LNCAP (cell line): ENCODE results near the gene BICRAL.

ENCODE experiments used
- CTCF ChIP-seq: fragments of 450-650 bp; IDR thresholded peaks from 2 replicates; pipeline ENCODE4 v1.5.1; 2017; ENCODE audit warnings: mild to moderate bottlenecking

BICRAL gene

GRCh38 chr6:42914546-42914945, 132.7 kb downstream of the BICRAL start:
- no peak for TF ChIP-seq CTCF

DNA sequence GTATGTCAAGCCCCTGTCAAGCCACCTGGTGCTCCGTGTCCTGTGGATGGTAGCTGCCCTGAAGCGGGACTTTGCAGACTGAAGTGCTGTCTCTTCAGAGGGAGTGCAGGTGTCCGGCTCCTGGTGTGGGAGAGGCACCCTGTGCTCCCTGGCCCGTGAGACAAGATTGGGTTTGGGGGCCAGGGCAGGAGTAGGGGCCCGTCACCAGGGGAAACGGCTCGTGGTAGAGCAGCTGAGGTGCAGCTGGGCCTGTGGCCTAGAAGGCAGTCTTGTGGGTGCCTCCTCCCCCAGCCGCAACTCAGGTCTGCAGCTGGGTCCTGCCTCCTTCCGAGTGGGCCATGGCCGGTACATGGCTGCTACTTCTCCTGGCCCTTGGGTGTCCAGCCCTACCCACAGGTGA, 133.9 kb downstream of the BICRAL start, which contains the start of gene PTCRA:
TSS of gene PTCRA (plus strand) at position 322 of the 400 bp plus-strand sequence. CDS start at position 339, 17 bp downstream.
- no peak for TF ChIP-seq CTCF

- no peak for TF ChIP-seq CTCF
These were observed 134.4 kb downstream of the BICRAL start for GRCh38 chr6:42916288-42916687.
